Activated CD4-positive, CD25-positive, alpha-beta regulatory T cell treated with anti-CD3 and anti-CD28 coated beads, Interleukin-2, amount 50 U/mL, for 24 hours (primary cell): Measurements from ENCODE around the gene ROR2.
"Not testable (repeated sequence)": the region's sequence is repeated elsewhere in the genome, so short reads cannot be mapped to it uniquely, and the experiment has no call there.

Source experiments
- ATAC-seq, 2 donors: fragments of 150-1000 bp; cut with Tn5 transposase; one replicate each; pipeline ENCODE4 v1.10.0; 2021; ENCODE audit warnings: mild to moderate bottlenecking in 1 of 2, moderate library complexity in 1 of 2

ROR2 gene

GRCh38 chr9:91949946-91950664, at the start of gene ROR2:
Gene ROR2, minus strand, starts transcription at chr9:91950228.
- ATAC-seq: peak in 1 of 2 donors; percentile 62

GRCh38 chr9:91995000-91995655, 45.1 kb upstream of the ROR2 start:
- no peak for ATAC-seq

DNA sequence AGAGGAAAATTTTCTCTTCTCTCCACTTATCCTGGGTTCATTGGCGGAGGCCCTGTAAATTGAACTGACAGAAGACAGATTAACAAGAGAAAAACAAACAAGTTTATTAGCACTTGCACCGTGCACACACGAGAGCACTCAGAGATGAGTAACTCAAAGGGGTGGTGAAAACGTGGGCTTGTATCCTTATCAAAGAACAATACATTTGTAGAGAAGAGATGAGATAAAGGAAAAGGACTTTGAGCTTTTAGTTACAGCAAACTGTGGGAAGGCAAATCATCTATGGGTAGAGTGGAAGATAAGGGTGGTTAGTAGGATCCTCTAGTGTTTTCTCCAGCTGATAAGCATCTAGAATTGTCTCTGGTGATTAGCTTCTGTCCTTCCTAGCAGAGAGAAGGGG, 44.4 kb upstream of the ROR2 start:
- ATAC-seq: no peak

DNA sequence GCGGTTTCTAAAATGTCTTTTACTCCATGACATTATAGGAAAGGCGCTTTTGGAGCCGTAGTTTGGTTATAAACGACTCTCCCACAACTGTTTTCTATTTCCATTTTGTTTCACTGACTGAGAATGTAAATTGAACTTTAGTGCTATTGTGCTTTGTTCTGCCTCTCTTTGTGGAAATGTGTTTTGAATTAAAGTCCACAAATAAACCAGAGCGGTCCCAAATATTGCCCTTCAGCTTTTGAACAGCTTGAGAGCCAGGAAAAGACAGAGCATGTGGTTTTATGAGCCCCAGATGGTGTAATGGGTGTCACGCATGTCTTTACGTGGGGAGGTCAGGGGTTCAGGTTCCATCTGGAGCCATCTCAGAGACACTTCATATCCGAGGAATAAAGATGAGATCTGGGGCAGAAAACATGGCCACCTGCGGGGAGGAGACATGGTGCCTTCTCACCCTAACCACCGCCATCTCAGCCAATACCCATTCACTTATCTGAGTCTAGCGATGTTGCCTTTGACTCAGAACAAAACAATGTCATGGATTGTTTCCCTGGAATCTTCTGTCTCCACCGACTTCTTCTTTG, 42.5 kb upstream of the ROR2 start:
- no peak for ATAC-seq

DNA sequence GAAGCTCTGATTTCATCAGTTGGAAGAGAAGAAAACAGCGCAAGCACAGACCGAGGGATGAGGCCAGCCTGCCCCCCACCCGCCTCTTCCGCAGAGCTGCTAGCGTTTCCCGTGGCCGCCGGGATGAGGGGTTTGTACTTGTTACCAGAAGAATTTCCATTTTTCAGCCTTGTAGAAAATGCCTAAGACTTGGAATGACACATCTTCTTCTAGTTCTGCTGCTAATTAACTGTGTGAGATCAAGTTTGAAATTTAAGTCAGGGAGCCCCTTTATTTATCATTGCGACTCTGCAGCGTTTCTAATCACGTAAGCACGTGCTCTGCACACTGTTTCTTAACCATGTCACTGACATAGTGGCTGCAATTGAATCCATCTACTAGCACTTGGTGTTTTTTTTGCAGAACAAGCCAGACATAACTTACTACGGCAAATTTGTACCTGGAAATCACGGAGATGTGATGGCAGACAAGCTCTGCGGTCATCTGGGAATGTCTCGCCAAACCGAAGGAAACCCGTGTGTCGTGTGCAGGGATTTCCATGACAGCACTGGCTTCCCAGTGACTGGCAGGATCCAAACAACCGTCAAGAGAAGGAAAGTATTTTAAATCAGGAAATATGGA, 41.8 kb upstream of the ROR2 start:
- ATAC-seq: no peak

DNA sequence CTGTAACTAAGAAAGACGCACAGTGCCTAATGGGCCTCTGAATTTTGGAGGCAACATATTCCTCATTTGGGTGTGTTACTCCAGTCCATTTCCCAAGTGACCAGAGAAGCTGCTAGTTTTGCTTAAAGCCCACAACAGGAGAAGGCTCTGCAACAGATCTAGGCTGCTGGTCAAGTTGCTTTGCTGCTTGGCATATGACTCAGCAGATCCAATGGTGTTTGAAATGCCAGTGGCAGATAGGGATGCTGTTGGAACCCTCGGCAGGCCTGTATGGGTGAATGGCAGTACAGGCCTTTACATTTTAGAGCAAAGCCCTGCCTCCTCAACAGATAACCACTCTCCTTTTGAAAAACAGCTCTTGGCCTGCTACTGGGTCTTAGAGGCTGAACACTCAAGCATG, 36.2 kb upstream of the ROR2 start:
- no peak for ATAC-seq

GRCh38 chr9:91985692-91986091, 35.7 kb upstream of the ROR2 start:
- no peak for ATAC-seq

DNA sequence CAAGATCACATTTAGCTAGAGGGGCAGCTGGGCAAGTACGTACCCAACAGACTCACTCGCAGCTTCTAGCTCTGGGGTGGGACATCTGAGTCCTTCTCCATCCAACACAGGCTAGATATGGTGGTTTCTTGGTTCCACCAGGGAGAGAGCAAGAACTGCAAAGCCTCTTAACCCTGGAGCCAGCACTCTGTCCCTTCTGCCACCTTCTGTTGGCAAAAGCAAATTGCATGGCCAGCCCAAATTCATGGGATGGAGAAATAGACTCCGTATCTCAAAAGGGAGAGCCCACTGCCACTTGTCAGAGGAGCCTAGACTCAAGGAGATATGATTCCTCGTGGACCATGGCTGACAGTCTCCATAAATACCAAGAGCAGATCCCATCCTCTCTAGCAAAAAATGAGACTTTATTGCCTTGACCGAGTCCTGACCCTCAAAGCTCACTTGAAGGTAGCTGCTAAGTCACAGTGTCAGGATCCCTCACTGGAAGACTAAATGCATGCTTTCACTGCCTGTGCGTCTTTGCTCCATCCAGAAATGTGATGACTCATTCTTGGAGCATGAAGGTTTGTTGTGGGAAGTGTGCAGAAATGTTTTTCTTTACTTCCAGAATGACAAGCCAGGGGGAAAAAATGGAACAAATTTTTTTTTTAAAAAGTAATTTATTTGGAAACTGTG, 28.8 kb upstream of the ROR2 start:
- ATAC-seq: no peak

DNA sequence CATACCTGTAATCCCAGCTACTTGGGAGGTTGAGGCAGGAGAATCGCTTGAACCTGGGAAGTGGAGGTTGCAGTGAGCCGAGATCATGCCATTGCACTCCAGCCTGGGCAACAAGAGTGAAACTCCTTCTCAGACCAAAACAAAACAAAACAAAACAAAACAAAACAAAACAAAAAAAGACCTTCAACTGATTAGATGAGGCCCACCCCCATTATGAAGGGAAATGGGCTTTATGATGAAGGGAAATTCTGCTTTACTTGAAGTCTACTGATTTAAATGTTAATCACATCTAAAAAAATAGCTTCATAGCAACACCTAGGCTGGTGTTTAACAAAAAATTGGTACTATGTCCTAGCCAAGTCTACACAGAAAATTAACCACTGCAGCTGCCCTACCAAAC, 25.2 kb upstream of the ROR2 start:
- ATAC-seq: not testable (repeated sequence)

DNA sequence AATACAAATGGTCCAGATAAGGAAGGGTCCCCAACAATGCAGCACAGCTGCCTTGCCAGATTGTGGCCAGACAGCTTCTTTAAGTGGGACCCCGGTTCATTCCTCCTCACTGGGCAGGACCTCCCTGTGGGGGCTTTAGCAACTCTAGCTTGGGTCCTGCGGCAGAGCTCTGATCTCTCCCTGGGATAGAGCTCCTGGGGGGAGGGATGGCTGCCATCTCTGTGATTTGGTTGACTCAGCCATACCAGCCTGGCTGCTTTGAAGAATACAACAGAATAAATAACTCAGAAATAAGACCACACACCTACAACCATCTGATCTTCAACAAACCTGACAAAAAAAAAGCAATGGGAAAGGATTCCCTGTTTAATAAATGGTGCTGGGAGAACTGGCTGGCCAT, 22.7 kb upstream of the ROR2 start:
- no peak for ATAC-seq

GRCh38 chr9:91972076-91972626, 22.1 kb upstream of the ROR2 start:
- ATAC-seq: no peak

- ATAC-seq: no peak
Observed at GRCh38 chr9:91967259-91967658, 17.2 kb upstream of the ROR2 start.

DNA sequence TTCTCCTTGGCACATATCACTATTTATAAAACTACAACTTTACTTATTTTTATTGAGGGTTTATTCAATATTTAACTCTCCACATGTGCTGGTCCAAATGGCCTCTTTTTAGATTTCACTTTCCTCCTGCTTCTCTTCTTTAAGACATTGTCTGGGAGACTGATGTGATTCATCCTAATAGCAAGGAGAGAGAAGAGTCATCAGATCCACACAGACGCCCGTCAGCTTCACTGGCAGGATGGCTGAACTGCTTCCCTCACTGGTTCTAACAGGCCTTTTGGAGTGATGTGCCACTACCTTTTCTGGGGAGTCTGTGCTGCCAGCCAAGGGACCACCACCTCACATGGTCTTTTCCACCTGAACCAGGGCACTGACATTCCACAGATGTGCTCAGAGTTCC, 16.5 kb upstream of the ROR2 start:
- no peak for ATAC-seq

DNA sequence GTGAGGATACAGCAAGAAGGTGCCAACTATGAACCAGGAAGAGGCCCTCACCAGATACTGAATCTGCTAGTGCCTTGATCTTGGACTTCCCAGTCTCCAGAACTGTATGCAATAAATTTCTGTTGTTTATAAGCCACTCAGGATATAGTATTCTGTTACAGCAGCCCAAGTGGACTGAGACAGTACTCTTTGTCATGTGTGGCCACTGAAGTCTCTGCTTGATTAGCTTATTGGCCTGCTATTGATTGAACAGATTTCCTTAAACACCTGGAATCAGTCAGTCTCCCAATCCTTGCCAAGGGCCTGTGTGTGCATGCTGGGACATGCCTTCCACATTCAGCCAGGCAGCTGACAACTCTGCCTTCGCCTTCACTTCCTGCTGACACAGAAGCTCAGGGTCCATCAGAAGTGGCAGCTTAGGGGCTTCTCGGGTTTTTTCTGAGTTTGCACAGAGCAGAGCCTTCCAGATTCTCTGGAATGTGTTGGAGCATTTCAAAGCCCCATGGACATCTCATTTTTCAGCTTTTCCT, 13.7 kb upstream of the ROR2 start:
- no peak for ATAC-seq

GRCh38 chr9:91960367-91960766, 10.3 kb upstream of the ROR2 start:
- no peak for ATAC-seq

GRCh38 chr9:91958174-91958573, 8.1 kb upstream of the ROR2 start:
- ATAC-seq: no peak

GRCh38 chr9:91954841-91955471, 4.9 kb upstream of the ROR2 start:
- no peak for ATAC-seq

GRCh38 chr9:91953718-91954117, 3.7 kb upstream of the ROR2 start:
- no peak for ATAC-seq

DNA sequence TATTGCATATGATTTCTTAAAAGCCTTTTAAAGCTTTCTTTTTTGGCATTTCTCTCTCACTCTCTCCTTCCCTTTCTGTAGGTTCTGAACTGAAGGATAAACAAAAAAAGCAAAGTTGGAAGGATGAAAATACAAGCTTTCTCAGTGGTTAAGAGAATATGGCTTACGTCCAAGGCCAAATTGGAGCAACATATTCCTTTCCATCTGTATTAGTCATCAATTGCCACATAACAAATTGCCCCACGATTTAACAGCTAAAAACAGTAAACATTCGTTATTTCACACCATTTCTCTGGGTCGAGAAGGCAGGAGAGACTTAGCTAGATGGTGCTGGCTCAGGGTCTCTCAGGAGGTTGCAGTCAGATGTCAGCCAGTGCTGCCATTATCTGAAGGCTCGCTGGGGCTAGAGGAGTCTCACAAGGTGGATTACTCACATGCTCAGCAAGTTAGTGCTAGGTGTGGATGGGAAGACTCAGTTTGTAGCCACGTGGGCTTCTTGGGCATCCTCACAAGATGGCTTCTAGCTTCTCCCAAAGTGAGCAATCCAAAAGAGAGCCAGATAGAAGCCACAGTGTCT, 2.0 kb upstream of the ROR2 start:
- ATAC-seq: no peak

GRCh38 chr9:91949392-91949945, 559 bp downstream of the ROR2 start:
- no peak for ATAC-seq
